Upper lobe of right lung (tissue), 1 donor: Measurements from ENCODE around the gene CAMTA1. TPM values are rescaled to one million over a fixed set of nuclear protein-coding genes. Genes with fewer than 3 reads are reported as not detected.

Experiments used
- ATAC-seq: fragments of 200-7000 bp; cut with Tn5 transposase; one replicate; pipeline ENCODE4 v1.9.1; 2020; ENCODE audit warnings: mild to moderate bottlenecking, moderate library complexity
- DNase-seq: peaks from one replicate; pipeline ENCODE4 v3.0.0-alpha.2; 2020
- H3K27ac ChIP-seq: fragments of 200-600 bp; one replicate; pipeline ENCODE4 v1.8.0; 2022
- H3K27me3 ChIP-seq: fragments of 200-600 bp; one replicate; pipeline ENCODE4 v1.8.0; 2022; ENCODE audit warnings: mild to moderate bottlenecking
- H3K36me3 ChIP-seq: fragments of 200-600 bp; one replicate; pipeline ENCODE4 v1.8.0; 2022
- H3K4me1 ChIP-seq: fragments of 200-600 bp; one replicate; pipeline ENCODE4 v1.8.0; 2022
- H3K4me3 ChIP-seq: fragments of 200-600 bp; one replicate; pipeline ENCODE4 v1.8.0; 2022; ENCODE audit warnings: mild to moderate bottlenecking
- H3K9me3 ChIP-seq: fragments of 200-600 bp; one replicate; pipeline ENCODE4 v1.8.0; 2022
- intact Hi-C: fragments of 100-400 bp; cut with DNase I; formaldehyde crosslinking; loops from one replicate; pipeline ENCODE4 v1.11.0; 2022
- total RNA-seq: library from RNA; stranded (reverse); fragmentation: NEBNext Ultra II Directional; extraction: Animal tissue kit (Norgen Biotek cat#: 25700); gene quantifications from one replicate; pipeline ENCODE4 v1.2.1, GENCODE V29; 2021
- TF ChIP-seq, protein P1 (sequence below): fragments of 200-600 bp; IDR thresholded peaks from one replicate; pipeline ENCODE4 v1.8.0; 2022; ENCODE audit warnings: antibody characterized with exemption
- donor health status: DM: no; HTN: yes; CAD: no; lungs with severe emphysema.

The CAMTA1 gene
- total RNA-seq, 1 donor from 2014 or later: 63.4 TPM

DNA sequence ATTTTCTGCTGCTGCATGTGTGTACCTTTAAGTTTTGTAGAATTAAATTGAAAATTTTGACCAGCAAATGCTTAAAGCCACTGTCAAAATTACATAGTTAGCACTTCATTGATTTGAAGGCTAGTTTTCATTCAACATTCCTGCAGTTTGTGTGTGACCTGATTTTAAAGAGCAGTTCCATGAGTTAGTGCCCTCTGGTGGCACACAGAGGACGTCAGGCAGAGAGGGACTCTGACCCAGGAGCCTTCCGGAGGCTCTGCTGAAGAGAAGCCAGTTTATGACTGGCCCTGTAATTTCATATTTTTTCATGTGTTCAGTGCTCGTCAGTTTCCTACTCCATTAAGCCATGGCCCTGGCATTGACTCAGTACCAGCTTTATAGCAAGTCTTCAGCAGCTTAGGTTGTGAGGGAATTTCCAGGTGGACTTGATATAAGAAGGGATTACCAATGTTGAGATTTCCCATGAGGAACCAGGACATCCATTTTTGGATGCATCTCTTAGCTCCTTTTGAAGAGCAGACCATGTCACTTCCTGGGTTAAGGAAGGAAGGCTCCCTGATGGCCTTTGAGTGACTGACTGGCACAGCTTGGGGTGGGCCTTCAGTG lies 104.7 kb downstream of the CAMTA1 start:
- no peaks in the 10 kb centered on the region for H3K9me3 ChIP-seq
- H3K4me3 ChIP-seq: no peak overlapping the region
- H3K36me3 ChIP-seq: no peaks in the 10 kb centered on the region
- H3K4me1 ChIP-seq: no peaks in the 10 kb centered on the region
- H3K27ac ChIP-seq: no peak overlapping the region
- intact Hi-C loops: loop anchor here (10.0 kb wide), 1 partner anchor 155 kb away; no protein-coding TSS in a partner anchor
- DNase-seq: no peak
- TF ChIP-seq, protein P1, sequence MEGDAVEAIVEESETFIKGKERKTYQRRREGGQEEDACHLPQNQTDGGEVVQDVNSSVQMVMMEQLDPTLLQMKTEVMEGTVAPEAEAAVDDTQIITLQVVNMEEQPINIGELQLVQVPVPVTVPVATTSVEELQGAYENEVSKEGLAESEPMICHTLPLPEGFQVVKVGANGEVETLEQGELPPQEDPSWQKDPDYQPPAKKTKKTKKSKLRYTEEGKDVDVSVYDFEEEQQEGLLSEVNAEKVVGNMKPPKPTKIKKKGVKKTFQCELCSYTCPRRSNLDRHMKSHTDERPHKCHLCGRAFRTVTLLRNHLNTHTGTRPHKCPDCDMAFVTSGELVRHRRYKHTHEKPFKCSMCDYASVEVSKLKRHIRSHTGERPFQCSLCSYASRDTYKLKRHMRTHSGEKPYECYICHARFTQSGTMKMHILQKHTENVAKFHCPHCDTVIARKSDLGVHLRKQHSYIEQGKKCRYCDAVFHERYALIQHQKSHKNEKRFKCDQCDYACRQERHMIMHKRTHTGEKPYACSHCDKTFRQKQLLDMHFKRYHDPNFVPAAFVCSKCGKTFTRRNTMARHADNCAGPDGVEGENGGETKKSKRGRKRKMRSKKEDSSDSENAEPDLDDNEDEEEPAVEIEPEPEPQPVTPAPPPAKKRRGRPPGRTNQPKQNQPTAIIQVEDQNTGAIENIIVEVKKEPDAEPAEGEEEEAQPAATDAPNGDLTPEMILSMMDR: peak; percentile 79
- peak; percentile 94 for ATAC-seq
- H3K27me3 ChIP-seq: no peaks in the 10 kb centered on the region

DNA sequence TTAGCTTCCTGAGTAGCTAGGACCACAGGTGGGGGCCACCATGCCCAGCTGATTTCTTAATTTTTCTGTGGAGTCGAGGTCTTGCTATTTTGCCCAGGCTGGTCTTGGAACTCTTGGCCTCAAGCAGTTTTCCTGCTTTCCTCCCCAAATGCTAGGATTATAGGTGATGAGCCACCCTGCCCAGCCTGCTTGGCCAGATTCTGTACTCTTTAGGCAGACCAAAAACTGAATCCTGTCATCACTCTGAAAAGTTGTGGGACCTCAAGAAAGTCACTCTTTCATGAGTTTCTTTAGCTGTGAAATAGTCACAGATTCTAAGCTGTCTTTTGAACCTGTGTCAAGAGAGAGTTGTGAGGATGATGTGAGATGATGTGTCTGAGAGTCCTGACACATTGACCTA lies 105.4 kb downstream of the CAMTA1 start:
- no peaks in the 10 kb centered on the region for H3K36me3 ChIP-seq
- no peak overlapping the region for H3K27ac ChIP-seq
- ATAC-seq (no peak), DNase-seq (no peak)
- no peaks in the 10 kb centered on the region for H3K27me3 ChIP-seq
- intact Hi-C loops: loop anchor here (10.0 kb wide), 1 partner anchor 156 kb away; no protein-coding TSS in a partner anchor
- H3K4me3 ChIP-seq: no peak overlapping the region
- TF ChIP-seq, protein P1: no peak
- H3K4me1 ChIP-seq: no peaks in the 10 kb centered on the region
- H3K9me3 ChIP-seq: no peaks in the 10 kb centered on the region

DNA sequence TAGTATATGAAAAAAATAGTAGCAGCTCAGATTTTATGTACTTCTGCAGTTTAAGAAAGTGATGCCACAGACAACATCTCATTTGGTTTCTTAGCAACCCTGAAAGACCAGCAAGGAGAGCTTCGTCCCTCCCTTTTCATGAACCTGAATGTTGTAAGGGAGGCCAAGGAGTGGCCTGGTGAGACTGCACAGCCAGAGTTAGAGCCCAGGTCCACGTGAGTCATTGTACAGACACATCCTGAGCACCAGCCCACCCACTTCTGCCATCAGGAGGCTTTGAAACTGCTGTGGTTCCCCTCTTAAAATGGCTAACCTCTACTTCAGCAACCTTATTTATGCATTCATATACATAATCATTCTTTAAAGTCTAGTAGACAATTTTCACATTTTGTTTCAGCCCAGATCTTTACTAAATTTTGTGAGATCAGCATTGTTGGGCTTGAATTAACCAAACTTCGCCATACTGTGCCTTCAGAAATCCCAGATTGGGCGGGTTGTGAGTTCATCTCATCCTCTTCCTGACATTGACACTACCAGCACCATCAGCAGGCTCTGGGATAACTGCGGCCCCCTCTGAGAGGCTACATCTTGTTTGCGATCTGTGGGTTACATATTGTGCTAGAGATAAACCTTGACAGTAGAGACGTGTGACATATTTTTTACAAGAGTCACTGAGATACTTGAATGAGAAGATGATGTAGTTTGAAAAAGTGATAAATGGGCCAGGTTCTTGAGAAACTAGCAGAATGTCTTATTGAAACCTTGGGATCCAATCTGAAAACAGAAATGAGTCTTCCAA lies 106.7 kb downstream of the CAMTA1 start:
- H3K36me3 ChIP-seq: no peaks in the 10 kb centered on the region
- TF ChIP-seq, protein P1: no peak
- H3K27me3 ChIP-seq: no peaks in the 10 kb centered on the region
- no peaks in the 10 kb centered on the region for H3K4me1 ChIP-seq
- ATAC-seq (no peak), DNase-seq (no peak)
- no peaks in the 10 kb centered on the region for H3K9me3 ChIP-seq
- H3K4me3 ChIP-seq: no peak overlapping the region
- intact Hi-C loops: loop anchor here (10.0 kb wide), 1 partner anchor 157 kb away; no protein-coding TSS in a partner anchor
- H3K27ac ChIP-seq: no peak overlapping the region

DNA sequence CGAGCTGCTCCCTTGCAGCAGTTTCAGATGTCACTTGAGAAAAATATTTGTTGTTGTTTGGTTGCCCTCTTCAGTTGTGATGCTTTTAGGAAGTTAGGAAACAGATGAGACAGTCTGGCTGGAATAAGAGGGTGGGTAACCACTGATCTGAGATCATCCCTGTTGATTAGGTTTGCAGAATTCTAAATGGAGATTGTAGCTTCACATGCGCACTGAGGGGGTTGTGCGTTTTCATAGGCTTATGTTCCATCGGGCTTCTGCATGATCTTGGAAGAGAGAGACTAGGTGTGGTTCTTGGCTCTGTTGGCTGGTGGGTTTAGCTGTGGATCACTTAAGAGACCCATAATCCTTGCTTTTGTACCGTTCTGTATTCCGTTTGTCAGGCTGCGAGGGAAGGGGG lies 108.1 kb downstream of the CAMTA1 start:
- intact Hi-C loops: loop anchor here (10.0 kb wide), 1 partner anchor 159 kb away; no protein-coding TSS in a partner anchor
- DNase-seq (no peak), ATAC-seq (no peak)
- Histone ChIP-seq H3K4me3 (no peak overlapping the region), H3K27me3 (no peaks in the 10 kb centered on the region), H3K4me1 (no peaks in the 10 kb centered on the region), H3K36me3 (no peaks in the 10 kb centered on the region), H3K27ac (no peak overlapping the region), H3K9me3 (no peaks in the 10 kb centered on the region)
- TF ChIP-seq, protein P1: no peak

DNA sequence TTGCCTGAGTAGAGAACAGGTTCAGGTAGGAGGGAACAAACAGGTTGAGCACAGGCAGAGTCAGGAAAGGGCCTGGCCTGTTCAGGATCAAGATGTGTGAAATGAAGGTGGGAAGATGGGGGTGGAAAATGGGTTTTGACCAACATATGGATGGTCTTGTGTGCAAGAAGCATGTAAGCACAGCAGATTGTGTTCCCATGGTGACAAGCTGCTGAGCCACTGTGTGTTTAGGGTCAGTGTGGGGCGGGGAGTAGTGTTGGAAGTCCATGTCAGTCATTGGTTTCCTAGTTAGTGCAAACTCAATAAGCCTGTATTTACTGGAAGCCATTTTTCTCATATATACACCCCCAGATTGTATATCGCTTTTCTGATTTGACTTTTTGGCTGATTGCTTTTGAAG lies 111.9 kb downstream of the CAMTA1 start:
- Histone ChIP-seq H3K4me3 (no peak overlapping the region), H3K4me1 (no peaks in the 10 kb centered on the region), H3K27me3 (no peaks in the 10 kb centered on the region), H3K9me3 (no peaks in the 10 kb centered on the region), H3K27ac (no peak overlapping the region), H3K36me3 (no peaks in the 10 kb centered on the region)
- intact Hi-C loops: loop anchor here (10.0 kb wide), 1 partner anchor 162 kb away; no protein-coding TSS in a partner anchor
- TF ChIP-seq, protein P1: no peak
- ATAC-seq (no peak), DNase-seq (no peak)
